Hepatic stellate cell (primary cell): ENCODE measurements around the gene MXRA8.
A peak's percentile ranks its signal among the peaks of the same experiment; 100 is the strongest.

ENCODE experiments used
- DNase-seq: peaks from one replicate; pipeline ENCODE4 v3.0.0; 2011; ENCODE audit warnings: low spot score

MXRA8 gene

GRCh38 chr1:1367315-1367714, 9.0 kb upstream of the MXRA8 start:
- DNase-seq = no peak

GRCh38 chr1:1366699-1367066, 8.3 kb upstream of the MXRA8 start:
- no peak for DNase-seq

GRCh38 chr1:1365875-1366698, 7.7 kb upstream of the MXRA8 start:
- DNase-seq = no peak

- DNase-seq = no peak
Observed at GRCh38 chr1:1364266-1364665, 5.9 kb upstream of the MXRA8 start.

- peak; percentile 86 for DNase-seq
Observed at GRCh38 chr1:1361982-1362423, 3.6 kb upstream of the MXRA8 start.

GRCh38 chr1:1361233-1361981, 3.1 kb upstream of the MXRA8 start:
- no peak for DNase-seq

- DNase-seq = peak; percentile 97
Observed at GRCh38 chr1:1360506-1361169, 2.3 kb upstream of the MXRA8 start.

GRCh38 chr1:1359664-1360468, 1.5 kb upstream of the MXRA8 start:
- peak; percentile 66 for DNase-seq

- peak; percentile 85 for DNase-seq
Observed at GRCh38 chr1:1359308-1359663, 931 bp upstream of the MXRA8 start.

GRCh38 chr1:1357871-1358432, 403 bp downstream of the MXRA8 start:
- peak; percentile 73 for DNase-seq

- DNase-seq = no peak
Observed at GRCh38 chr1:1356796-1357401, 1.5 kb downstream of the MXRA8 start.

GRCh38 chr1:1356166-1356795, 2.1 kb downstream of the MXRA8 start:
- DNase-seq = no peak

- DNase-seq = peak; percentile 65
Observed at GRCh38 chr1:1355416-1355815, 2.9 kb downstream of the MXRA8 start.

- DNase-seq = no peak
Observed at GRCh38 chr1:1354271-1355247, 3.8 kb downstream of the MXRA8 start.

- DNase-seq = no peak
Observed at GRCh38 chr1:1353389-1354151, 4.8 kb downstream of the MXRA8 start.

- no peak for DNase-seq
Observed at GRCh38 chr1:1352786-1353388, 5.5 kb downstream of the MXRA8 start.

GRCh38 chr1:1351511-1352427, 6.6 kb downstream of the MXRA8 start:
- DNase-seq = peak; percentile 59
